WTC11 (cell line): ENCODE data around the gene RAB5IF. TPM values are rescaled to one million over a fixed set of nuclear protein-coding genes. Genes with fewer than 3 reads are reported as not detected.

Experiments
- ATAC-seq: fragments of 200-7000 bp; cut with Tn5 transposase; 2 replicates; pipeline ENCODE4 v1.10.0; 2021; ENCODE audit warnings: mild to moderate bottlenecking, moderate library complexity
- CTCF ChIA-PET: fragments of 300-600 bp; sonication (Branson Sonifier 250); formaldehyde crosslinking; loops from one replicate; lab custom pipeline; 2021; ENCODE audit warnings: antibody characterized with exemption; lab: Charles Lee
- POLR2A ChIA-PET: fragments of 350-600 bp; sonication (Branson Sonifier 250); formaldehyde crosslinking; loops from one replicate; lab custom pipeline; 2021; ENCODE audit warnings: antibody characterized with exemption; lab: Charles Lee
- DNase-seq: peaks from one replicate; pipeline ENCODE4 v3.0.0; 2021; ENCODE audit warnings: low spot score
- H3K27ac Mint-ChIP-seq: 2 replicates; pipeline ENCODE4 v1.8.0; 2021; ENCODE audit warnings: mixed read lengths
- H3K27me3 Mint-ChIP-seq: 2 replicates; pipeline ENCODE4 v1.8.0; 2021; ENCODE audit warnings: low read depth, mild to moderate bottlenecking, moderate library complexity, mixed read lengths
- H3K36me3 Mint-ChIP-seq: 2 replicates; pipeline ENCODE4 v1.8.0; 2021; ENCODE audit warnings: mixed read lengths
- H3K4me1 Mint-ChIP-seq: 2 replicates; pipeline ENCODE4 v1.8.0; 2022; ENCODE audit warnings: mixed read lengths
- H3K4me3 Mint-ChIP-seq: 2 replicates; pipeline ENCODE4 v1.8.0; 2021; ENCODE audit warnings: mild to moderate bottlenecking, moderate library complexity, mixed read lengths
- H3K9me3 Mint-ChIP-seq: 2 replicates; pipeline ENCODE4 v1.8.0; 2021; ENCODE audit warnings: mixed read lengths
- AR ChIP-seq: fragments of 250-450 bp; sonication (Bioruptor Pico); IDR thresholded peaks from 2 replicates; pipeline ENCODE4 v1.9.0; 2021; ENCODE audit warnings: mild to moderate bottlenecking
- CREB1 ChIP-seq: sonication (generic); formaldehyde crosslinking; IDR thresholded peaks from 2 replicates; pipeline ENCODE4 v1.8.0; 2023; ENCODE audit warnings: mild to moderate bottlenecking, missing genetic modification reagents
- CREM ChIP-seq: sonication (generic); formaldehyde crosslinking; IDR thresholded peaks from 2 replicates; pipeline ENCODE4 v1.8.1; 2022; ENCODE audit warnings: mild to moderate bottlenecking, missing genetic modification reagents, moderate library complexity
- ETV6 ChIP-seq: sonication (generic); formaldehyde crosslinking; IDR thresholded peaks from 2 replicates; pipeline ENCODE4 v1.8.1; 2022; ENCODE audit warnings: mild to moderate bottlenecking, missing genetic modification reagents
- FOXK1 ChIP-seq: sonication (generic); formaldehyde crosslinking; IDR thresholded peaks from 2 replicates; pipeline ENCODE4 v1.8.0; 2022; ENCODE audit warnings: mild to moderate bottlenecking, moderate library complexity, missing genetic modification reagents
- GRHL2 ChIP-seq: fragments of 250-450 bp; sonication (Bioruptor Pico); IDR thresholded peaks from 2 replicates; pipeline ENCODE4 v1.8.0; 2022; ENCODE audit warnings: mild to moderate bottlenecking, moderate library complexity; ENCODE audit not compliant: insufficient replicate concordance, severe bottlenecking
- JUN ChIP-seq: sonication (generic); formaldehyde crosslinking; IDR thresholded peaks from 2 replicates; pipeline ENCODE4 v1.8.0; 2023; ENCODE audit warnings: mild to moderate bottlenecking, missing genetic modification reagents
- MAX ChIP-seq: sonication (generic); formaldehyde crosslinking; IDR thresholded peaks from 2 replicates; pipeline ENCODE4 v1.8.0; 2022; ENCODE audit warnings: mild to moderate bottlenecking, missing genetic modification reagents
- NFATC4 ChIP-seq: fragments of 250-450 bp; sonication (Bioruptor Pico); IDR thresholded peaks from 2 replicates; pipeline ENCODE4 v1.9.0; 2021; ENCODE audit warnings: mild to moderate bottlenecking
- RELA ChIP-seq: sonication (generic); formaldehyde crosslinking; IDR thresholded peaks from 2 replicates; pipeline ENCODE4 v1.8.1; 2022; ENCODE audit warnings: missing genetic modification reagents, mild to moderate bottlenecking, borderline replicate concordance
- SP1 ChIP-seq: sonication (generic); formaldehyde crosslinking; conservative IDR thresholded peaks from 2 replicates; pipeline ENCODE4 v1.8.1; 2022; ENCODE audit warnings: missing genetic modification reagents
- TEAD1 ChIP-seq: sonication (generic); formaldehyde crosslinking; IDR thresholded peaks from 2 replicates; pipeline ENCODE4 v1.8.0; 2022; ENCODE audit warnings: mild to moderate bottlenecking, missing genetic modification reagents
- TEAD4 ChIP-seq: sonication (generic); formaldehyde crosslinking; IDR thresholded peaks from 2 replicates; pipeline ENCODE4 v1.8.0; 2022; ENCODE audit warnings: mild to moderate bottlenecking, missing genetic modification reagents
- ZMAT4 ChIP-seq: fragments of 250-450 bp; sonication (Bioruptor Pico); IDR thresholded peaks from 2 replicates; pipeline ENCODE4 v1.9.0; 2021; ENCODE audit warnings: mild to moderate bottlenecking
- ZNF232 ChIP-seq: sonication (generic); formaldehyde crosslinking; IDR thresholded peaks from 2 replicates; pipeline ENCODE4 v1.8.0; 2022; ENCODE audit warnings: mild to moderate bottlenecking, missing genetic modification reagents
- ZNF263 ChIP-seq: sonication (generic); formaldehyde crosslinking; IDR thresholded peaks from 2 replicates; pipeline ENCODE4 v1.8.1; 2022; ENCODE audit warnings: low read depth, mild to moderate bottlenecking, moderate library complexity, missing genetic modification reagents
- ZNF281 ChIP-seq: sonication (generic); formaldehyde crosslinking; IDR thresholded peaks from 2 replicates; pipeline ENCODE4 v1.8.0; 2023; ENCODE audit warnings: mild to moderate bottlenecking, missing genetic modification reagents
- ZNF416 ChIP-seq: fragments of 250-450 bp; sonication (Bioruptor Pico); IDR thresholded peaks from 2 replicates; pipeline ENCODE4 v1.9.0; 2021; ENCODE audit warnings: mild to moderate bottlenecking, inconsistent platforms
- ZNF532 ChIP-seq: fragments of 250-450 bp; sonication (Bioruptor Pico); IDR thresholded peaks from 2 replicates; pipeline ENCODE4 v1.9.0; 2021; ENCODE audit warnings: mild to moderate bottlenecking, borderline replicate concordance
- total RNA-seq: library from RNA; stranded (reverse); gene quantifications from 3 replicates; pipeline ENCODE4 v1.2.3, GENCODE V29; 2021
- TF ChIP-seq, protein P1 (sequence below): sonication (generic); formaldehyde crosslinking; IDR thresholded peaks from 2 replicates; pipeline ENCODE4 v1.8.0; 2022; ENCODE audit warnings: mild to moderate bottlenecking, missing genetic modification reagents
- TF ChIP-seq, protein P2 (sequence below): sonication (generic); formaldehyde crosslinking; conservative IDR thresholded peaks from 2 replicates; pipeline ENCODE4 v1.8.1; 2022; ENCODE audit warnings: mild to moderate bottlenecking, missing genetic modification reagents

RAB5IF gene
- total RNA-seq, 1 experiment from 2014 or later, result 88.4 TPM

DNA sequence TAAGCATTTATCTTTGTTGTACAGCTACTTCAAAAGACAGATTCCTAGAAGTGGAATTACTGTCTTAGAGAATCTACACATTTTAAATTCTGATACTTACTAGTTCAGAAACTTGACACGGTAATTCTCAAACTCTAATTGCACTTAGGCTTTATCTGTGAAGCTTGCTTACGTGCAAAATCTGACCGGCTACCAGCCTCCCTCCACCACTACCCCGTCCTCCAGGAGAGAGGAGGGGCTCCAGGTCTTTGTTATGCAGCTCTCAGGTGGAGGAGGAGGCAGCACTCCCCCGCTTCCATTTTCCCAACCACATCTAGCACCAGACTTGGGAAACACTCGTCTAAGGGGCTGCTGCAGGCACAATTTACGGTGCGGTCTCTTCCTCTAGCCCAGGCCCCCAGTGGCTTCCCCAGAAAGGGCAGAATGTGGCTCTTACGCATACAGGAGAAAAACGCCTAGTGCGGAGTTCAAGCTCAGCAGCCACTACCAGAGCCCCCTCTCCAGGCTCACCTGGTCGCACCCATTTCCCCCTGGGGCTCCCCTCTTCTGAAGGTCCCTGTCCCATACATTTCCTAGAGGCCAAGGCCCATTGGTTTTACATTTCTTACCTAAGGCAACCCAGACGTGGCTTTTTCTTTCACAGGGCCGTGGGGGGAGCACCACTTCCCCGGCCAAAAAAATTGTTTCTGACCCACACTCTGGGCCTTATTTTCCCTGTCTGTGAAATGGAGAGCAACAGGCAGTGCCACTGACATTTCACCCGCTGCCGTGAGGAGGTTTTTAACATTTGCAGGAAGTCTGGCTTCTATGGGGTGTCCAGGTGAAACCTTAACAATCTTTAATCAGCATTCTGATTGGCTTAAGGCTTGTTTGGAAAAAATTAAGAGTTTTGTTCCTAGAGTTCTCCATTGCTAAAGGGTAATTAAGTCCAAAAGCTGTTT lies 33.7 kb upstream of the RAB5IF start:
- CTCF ChIA-PET, result interaction anchor here (0.6 to 3.5 kb wide), 16 partner anchors 10 to 369 kb away, joined by 3 to 32 read pairs (median 4); partner anchors contain the start of gene RAB5IF
- TF ChIP-seq RELA (CRISPR knock-in tag) (no peak), MAX (CRISPR knock-in tag) (no peak), TEAD1 (CRISPR knock-in tag) (peak; percentile 16; the same call in 1 of the 2 replicates), ETV6 (CRISPR knock-in tag) (no peak), ZMAT4 (CRISPR knock-in tag) (no peak), NFATC4 (CRISPR knock-in tag) (no peak), ZNF532 (CRISPR knock-in tag) (no peak), CREM (CRISPR knock-in tag) (0 out of 2 replicates have a peak, but pooled peaks have one; percentile 27), ZNF281 (no peak), SP1 (peak; percentile 59), AR (CRISPR knock-in tag) (no peak), CREB1 (CRISPR knock-in tag) (no peak), ZNF263 (CRISPR knock-in tag) (no peak), FOXK1 (CRISPR knock-in tag) (no peak), ZNF232 (0 out of 2 replicates have a peak, but pooled peaks have one; percentile 39), ZNF416 (CRISPR knock-in tag) (no peak), GRHL2 (CRISPR knock-in tag) (no peak), TEAD4 (no peak), JUN (CRISPR knock-in tag) (no peak)
- TF ChIP-seq, protein P1, sequence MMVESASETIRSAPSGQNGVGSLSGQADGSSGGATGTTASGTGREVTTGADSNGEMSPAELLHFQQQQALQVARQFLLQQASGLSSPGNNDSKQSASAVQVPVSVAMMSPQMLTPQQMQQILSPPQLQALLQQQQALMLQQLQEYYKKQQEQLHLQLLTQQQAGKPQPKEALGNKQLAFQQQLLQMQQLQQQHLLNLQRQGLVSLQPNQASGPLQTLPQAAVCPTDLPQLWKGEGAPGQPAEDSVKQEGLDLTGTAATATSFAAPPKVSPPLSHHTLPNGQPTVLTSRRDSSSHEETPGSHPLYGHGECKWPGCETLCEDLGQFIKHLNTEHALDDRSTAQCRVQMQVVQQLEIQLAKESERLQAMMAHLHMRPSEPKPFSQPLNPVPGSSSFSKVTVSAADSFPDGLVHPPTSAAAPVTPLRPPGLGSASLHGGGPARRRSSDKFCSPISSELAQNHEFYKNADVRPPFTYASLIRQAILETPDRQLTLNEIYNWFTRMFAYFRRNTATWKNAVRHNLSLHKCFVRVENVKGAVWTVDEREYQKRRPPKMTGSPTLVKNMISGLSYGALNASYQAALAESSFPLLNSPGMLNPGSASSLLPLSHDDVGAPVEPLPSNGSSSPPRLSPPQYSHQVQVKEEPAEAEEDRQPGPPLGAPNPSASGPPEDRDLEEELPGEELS (CRISPR knock-in tag), result no peak
- TF ChIP-seq, protein P2, sequence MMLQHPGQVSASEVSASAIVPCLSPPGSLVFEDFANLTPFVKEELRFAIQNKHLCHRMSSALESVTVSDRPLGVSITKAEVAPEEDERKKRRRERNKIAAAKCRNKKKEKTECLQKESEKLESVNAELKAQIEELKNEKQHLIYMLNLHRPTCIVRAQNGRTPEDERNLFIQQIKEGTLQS (CRISPR knock-in tag), result no peak

More for the DNA sequence above, 33.7 kb upstream of the RAB5IF start:
- Mint-ChIP-seq H3K4me1 (peaks cover 59% of the 10 kb centered on the region), H3K27me3 (no peaks in the 10 kb centered on the region), H3K36me3 (peaks cover 10% of the 10 kb centered on the region), H3K27ac (peak overlapping the region; percentile 99), H3K4me3 (peak overlapping the region; percentile 80), H3K9me3 (peaks cover 4% of the 10 kb centered on the region; the same call in 1 of the 2 replicates)
- DNase-seq (peak; percentile 78), ATAC-seq (peak; percentile 67)
- POLR2A ChIA-PET, result interaction anchor here (0.6 to 5.8 kb wide), 10 partner anchors 9 to 264 kb away, joined by 3 to 54 read pairs (median 4); partner anchors contain the start of gene RAB5IF
